ENCODE results near the gene TP53I3.
"Not testable (repeated sequence)": the region's sequence is repeated elsewhere in the genome, so short reads cannot be mapped to it uniquely, and the experiment has no call there.

The TP53I3 gene, protein sequence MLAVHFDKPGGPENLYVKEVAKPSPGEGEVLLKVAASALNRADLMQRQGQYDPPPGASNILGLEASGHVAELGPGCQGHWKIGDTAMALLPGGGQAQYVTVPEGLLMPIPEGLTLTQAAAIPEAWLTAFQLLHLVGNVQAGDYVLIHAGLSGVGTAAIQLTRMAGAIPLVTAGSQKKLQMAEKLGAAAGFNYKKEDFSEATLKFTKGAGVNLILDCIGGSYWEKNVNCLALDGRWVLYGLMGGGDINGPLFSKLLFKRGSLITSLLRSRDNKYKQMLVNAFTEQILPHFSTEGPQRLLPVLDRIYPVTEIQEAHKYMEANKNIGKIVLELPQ

DNA sequence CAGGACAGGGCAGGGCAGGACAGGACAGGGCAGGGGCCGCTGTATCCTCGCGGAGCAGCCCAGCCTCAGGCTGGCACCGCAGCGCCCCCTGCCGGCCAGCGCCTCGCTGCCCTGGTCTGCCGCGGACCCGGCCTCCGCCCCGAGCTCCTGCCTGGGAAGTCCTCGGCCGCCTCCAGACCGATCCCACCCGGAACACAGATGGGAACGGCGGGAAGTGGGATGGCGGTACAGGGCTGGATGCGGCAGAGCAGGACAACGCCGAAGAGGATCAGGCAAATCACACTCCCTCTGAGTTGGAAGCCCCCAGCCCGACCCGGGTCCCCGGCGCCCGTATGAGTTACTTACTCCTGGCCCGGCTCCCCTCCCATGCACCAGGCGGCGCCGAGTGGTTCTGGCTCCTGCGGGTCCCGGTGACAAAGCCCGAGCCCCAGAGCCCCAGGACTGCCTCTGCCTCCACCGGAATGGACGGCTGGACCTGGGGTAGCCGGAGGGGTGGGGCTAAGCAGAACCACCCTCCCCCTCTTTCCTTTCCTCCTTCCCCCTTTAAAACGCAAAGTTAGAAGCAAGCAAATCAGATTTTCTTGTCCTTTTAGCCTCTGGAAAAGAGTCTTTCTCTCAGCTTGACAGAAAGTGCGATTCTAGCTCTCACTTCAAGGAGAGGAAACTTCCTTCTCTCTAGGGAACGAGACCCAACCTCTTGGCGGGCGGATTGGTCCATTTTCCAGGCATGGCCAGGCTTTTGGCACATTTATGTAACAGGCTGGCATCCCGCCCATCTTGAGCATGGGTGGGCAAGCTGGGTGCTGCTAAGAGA is at the start of gene TP53I3:
Gene TP53I3 (minus strand): TSS at position 449 of the 814 bp plus-strand sequence. CDS start 508 bp downstream, outside the sequence.
- peak; percentile 87 for DNase-seq (ENCODE audit: low spot score)

- DNase-seq (ENCODE audit: low spot score) = no peak
These were observed 47.9 kb upstream of the TP53I3 start for GRCh38 chr2:24132543-24132942.

DNA sequence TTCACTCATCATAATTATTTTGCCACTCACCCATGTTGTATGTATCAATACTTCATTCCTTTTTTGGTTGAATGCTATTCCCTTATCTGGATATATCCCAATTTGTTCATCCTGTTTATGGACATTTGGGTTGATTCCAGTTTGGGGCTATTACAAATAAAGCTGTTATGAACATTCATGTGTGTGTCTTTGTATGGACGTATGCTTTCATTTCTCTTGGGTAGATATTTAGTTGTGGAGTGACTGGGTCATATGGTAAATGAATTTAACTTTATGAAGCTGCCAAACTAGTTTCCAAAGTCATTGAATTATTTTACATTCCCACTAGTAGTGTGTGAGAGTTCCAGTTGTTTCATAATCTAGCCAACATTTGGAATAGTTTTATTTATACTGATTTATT is 41.3 kb upstream of the TP53I3 start:
- no peak for DNase-seq (ENCODE audit: low spot score)

DNA sequence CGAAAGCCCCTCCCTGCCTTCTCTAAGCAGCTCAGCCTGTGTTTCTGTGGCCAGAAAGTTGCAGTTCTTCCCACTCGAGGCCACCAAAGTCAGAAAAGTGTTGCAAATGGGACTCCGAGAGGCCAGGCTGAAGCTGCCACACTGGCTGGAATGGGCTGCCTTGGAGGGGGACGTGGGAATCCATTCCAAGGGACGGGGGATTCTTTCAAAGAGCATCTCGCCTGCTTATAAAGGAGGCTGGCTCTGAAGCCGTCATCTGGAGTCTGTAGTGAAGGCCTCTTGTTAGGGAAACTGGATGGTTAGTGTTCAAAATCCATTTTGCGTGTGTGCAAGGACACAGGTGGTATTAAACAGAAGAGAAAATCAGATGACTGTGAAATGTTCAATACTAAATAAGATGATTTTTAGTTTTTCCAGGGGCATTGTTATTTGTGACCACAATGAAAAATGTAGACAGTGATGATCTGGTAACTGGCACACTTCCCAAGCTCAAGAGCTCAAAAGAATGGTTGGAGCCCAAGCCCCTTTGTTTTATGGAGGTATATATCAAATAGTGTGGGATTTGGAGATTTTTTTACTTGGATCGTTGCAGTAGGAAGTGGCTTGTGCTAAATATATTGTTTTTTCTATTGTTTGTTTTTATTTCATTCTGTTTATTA is 39.4 kb upstream of the TP53I3 start:
- DNase-seq (ENCODE audit: low spot score) = no peak

- DNase-seq (ENCODE audit: low spot score) = peak; percentile 91
These were observed 38.7 kb upstream of the TP53I3 start, which contains the start of the genes FAM228B and PFN4 for GRCh38 chr2:24123195-24123921. FAM228B (plus strand) TSS chr2:24123469; CDS start chr2:24124362, 893 bp downstream. PFN4 (minus strand) TSS chr2:24123334; CDS start chr2:24122535, 799 bp downstream.

- DNase-seq (ENCODE audit: low spot score) = no peak
These were observed 37.9 kb upstream of the TP53I3 start for GRCh38 chr2:24122366-24123194.

DNA sequence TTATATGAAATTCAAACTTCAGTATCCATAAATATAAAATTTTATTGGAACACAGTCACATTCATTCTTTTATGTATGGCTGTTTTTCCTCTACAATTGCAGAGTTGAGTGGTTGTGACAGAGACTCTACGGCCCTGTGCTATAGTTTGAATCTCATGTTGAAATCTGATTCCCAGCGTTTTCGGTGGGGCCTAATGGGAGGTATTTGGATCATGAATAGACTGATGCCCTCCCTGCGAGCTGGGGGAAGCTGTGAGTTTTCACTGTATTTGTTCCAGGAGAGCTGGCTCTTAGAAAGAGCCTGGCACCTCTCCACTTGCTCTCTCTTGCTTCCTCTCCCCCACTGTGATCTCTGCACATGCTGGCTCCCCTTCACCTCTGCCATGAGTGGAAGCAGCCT is 36.8 kb upstream of the TP53I3 start:
- no peak for DNase-seq (ENCODE audit: low spot score)

DNA sequence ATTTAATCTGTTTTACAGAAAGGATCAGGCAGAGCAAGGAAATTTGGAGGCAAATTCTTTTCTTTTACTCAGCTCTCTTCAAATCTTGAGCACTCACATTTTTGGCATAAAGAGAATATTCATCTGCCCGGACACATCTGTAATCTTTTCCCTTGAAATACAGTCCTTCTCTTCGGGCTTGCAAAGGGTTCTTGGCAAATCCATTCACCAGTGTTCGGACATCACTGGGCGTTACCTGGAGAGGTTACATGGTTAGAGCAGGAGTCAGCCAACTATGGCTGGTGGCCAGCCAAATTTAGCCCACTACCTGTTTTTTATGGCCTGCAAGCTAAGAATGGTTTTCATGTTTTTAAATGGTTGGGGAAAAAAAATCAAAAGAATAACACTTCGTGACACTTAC is 36.4 kb upstream of the TP53I3 start:
- no peak for DNase-seq (ENCODE audit: low spot score)

DNA sequence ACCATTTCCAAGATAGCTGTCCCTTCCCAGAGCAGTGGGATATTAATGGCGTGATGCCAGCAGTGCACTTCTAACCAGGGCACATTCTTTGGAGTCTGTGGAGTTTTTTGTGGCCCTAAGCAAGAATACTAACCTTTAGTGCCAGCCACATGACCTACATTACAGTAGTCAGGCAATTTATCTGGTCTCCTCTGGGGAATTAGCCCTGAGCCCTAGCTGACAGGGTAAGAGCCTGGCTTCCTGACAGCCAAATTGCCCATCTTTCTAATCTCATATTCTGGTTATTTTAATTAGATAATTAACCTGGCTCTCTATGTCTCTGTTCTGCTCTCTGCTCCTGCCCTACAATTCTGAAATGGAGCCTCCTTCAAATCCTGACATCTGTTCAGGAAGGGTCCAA is 33.3 kb upstream of the TP53I3 start:
- no peak for DNase-seq (ENCODE audit: low spot score)

GRCh38 chr2:24115057-24115456 is 30.4 kb upstream of the TP53I3 start:
- DNase-seq (ENCODE audit: low spot score) = no peak

GRCh38 chr2:24111407-24111901 is 26.8 kb upstream of the TP53I3 start:
- no peak for DNase-seq (ENCODE audit: low spot score)

GRCh38 chr2:24110660-24111303 is 26.1 kb upstream of the TP53I3 start:
- DNase-seq (ENCODE audit: low spot score) = no peak

DNA sequence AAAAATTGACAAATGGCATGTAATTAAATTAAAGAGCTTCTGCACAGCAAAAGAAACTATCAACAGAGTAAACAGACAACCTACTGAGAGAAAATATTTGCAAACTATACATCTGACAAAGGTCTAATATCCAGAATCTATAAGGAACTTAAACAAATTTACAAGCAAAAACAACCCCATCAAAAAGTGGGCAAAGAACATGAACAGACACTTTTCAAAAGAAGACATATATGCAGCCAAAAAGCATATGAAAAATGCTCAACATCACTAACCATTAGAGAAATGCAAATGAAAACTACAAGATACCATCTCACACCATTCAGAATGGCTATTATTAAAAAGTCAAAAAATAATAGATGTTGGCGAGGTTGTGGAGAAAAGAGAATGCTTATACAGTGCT is 24.8 kb upstream of the TP53I3 start:
- DNase-seq (ENCODE audit: low spot score) = not testable (repeated sequence)

DNA sequence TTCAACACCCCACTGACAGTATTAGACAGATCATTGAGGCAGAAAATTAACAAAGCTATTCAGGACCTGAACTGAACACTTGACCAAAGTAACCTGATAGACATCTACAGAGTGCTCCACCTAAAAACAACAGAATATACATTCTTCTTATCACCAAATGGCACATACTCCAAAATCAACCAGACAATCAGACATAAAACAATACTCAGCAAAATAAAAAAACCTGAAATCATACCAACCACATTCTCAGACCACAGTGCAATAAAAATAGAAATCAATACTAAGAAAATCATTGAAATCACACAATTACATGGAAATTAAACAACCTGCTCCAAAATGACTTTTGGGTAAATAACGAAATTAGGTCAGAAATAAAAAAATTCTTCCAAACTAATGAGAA is 22.7 kb upstream of the TP53I3 start:
- DNase-seq (ENCODE audit: low spot score) = no peak

GRCh38 chr2:24106786-24107185 is 22.2 kb upstream of the TP53I3 start:
- DNase-seq (ENCODE audit: low spot score) = no peak

DNA sequence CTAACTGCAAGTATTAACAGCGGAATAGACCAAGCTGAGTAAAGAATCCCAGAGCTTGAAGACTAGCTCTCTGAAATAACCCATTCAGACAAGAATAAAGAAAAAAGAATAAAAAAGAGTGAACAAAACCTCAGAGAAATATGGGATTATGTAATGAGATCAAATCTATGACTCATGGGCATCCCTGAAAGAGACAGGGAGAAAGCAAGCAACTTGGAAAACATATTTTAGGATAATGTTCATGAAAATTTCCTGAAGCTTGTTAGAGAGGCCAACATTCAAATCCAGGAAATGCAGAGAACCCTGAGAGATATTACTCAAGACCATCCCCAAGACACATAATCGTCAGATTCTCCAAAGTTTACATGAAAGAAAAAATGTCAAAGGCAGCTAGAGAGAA is 21.2 kb upstream of the TP53I3 start:
- DNase-seq (ENCODE audit: low spot score) = no peak

DNA sequence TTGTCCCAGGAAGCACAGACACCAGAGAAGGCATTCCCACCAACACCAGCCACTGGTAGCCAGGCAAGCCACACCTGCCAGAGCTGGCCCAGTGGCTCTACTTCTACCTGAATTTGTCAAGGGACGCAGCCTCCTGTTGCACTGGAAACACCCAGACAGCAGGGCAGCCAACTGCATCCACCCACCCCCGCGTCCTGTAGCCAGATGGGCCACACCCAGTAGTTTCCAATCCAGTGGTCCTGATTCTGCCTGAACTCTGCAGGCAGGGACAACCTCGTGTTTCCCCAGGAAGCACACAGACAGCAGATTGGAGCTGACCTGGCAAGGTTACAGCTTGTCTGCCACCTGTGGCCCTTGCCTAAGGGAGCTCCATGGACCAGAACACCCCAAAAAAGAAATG is 20.3 kb upstream of the TP53I3 start:
- DNase-seq (ENCODE audit: low spot score) = peak; percentile 29

- DNase-seq (ENCODE audit: low spot score) = no peak
These were observed 19.5 kb upstream of the TP53I3 start for GRCh38 chr2:24104110-24104650.

DNA sequence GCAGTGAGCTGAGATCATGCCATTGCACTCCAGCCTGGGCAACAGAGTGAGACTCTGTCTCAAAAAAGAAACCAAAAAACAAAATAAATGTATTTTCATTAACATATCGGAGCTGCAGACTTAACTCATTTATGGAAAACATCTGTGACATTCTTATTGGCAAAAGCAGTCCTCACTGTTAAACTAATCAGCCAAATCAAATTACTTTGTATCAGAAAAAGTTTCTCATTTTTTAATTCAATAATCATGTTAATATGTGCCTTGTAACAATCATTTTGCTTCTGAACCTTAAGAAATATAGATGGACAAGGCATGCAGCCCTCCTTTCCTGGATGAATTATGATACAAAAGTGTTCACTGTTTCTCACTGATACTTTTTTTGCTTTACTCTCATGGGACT is 18.0 kb upstream of the TP53I3 start:
- no peak for DNase-seq (ENCODE audit: low spot score)

- DNase-seq (ENCODE audit: low spot score) = no peak
These were observed 17.4 kb upstream of the TP53I3 start for GRCh38 chr2:24101992-24102391.
